Hepatocyte (in vitro differentiated cells): ENCODE data around the gene SIVA1. TPM values are rescaled to one million over a fixed set of nuclear protein-coding genes. Genes with fewer than 3 reads are reported as not detected.

Source experiments
- DNase-seq: peaks from one replicate; pipeline ENCODE4 v3.0.0-alpha.2; 2016; ENCODE audit warnings: low spot score
- H2AFZ ChIP-seq: fragments of 200-600 bp; sonication (generic); 2 replicates; pipeline ENCODE4 v1.6.0; 2016; ENCODE audit warnings: antibody characterized with exemption, mild to moderate bottlenecking
- H3K27ac ChIP-seq: fragments of 200-600 bp; sonication (generic); 2 replicates; pipeline ENCODE4 v1.5.1; 2016; ENCODE audit warnings: mild to moderate bottlenecking
- H3K27me3 ChIP-seq: fragments of 200-600 bp; sonication (generic); 2 replicates; pipeline ENCODE4 v1.6.1; 2016
- H3K36me3 ChIP-seq: fragments of 200-600 bp; sonication (generic); replicated peaks from 2 replicates; pipeline ENCODE4 v1.5.1; 2016; ENCODE audit warnings: low read depth; ENCODE audit not compliant: insufficient read depth
- H3K4me1 ChIP-seq: fragments of 200-600 bp; sonication (generic); 2 replicates; pipeline ENCODE4 v1.5.1; 2016; ENCODE audit warnings: mild to moderate bottlenecking, moderate library complexity; ENCODE audit not compliant: insufficient read depth
- H3K4me2 ChIP-seq: fragments of 200-600 bp; sonication (generic); 2 replicates; pipeline ENCODE4 v1.6.0; 2016
- H3K4me3 ChIP-seq: fragments of 200-600 bp; sonication (generic); 2 replicates; pipeline ENCODE4 v1.5.1; 2016; ENCODE audit warnings: mild to moderate bottlenecking
- H3K79me2 ChIP-seq: fragments of 200-600 bp; sonication (generic); 2 replicates; pipeline ENCODE4 v1.6.0; 2017; ENCODE audit warnings: mild to moderate bottlenecking
- H3K9me2 ChIP-seq: fragments of 200-600 bp; sonication (generic); replicated peaks from 2 replicates; pipeline ENCODE4 v1.6.0; 2017; ENCODE audit warnings: mild to moderate bottlenecking; ENCODE audit not compliant: insufficient read depth
- H3K9me3 ChIP-seq: fragments of 200-600 bp; sonication (generic); 2 replicates; pipeline ENCODE4 v1.5.1; 2016; ENCODE audit warnings: low read depth, mild to moderate bottlenecking
- H4K20me1 ChIP-seq: fragments of 200-600 bp; sonication (generic); 2 replicates; pipeline ENCODE4 v1.6.0; 2016; ENCODE audit warnings: mild to moderate bottlenecking; ENCODE audit not compliant: insufficient read depth, poor library complexity, severe bottlenecking
- CTCF ChIP-seq: fragments of 200-600 bp; sonication (generic); IDR thresholded peaks from 2 replicates; pipeline ENCODE4 v1.5.1; 2016; ENCODE audit warnings: antibody characterized with exemption, mild to moderate bottlenecking; ENCODE audit not compliant: poor library complexity
- EZH2 ChIP-seq: fragments of 200-600 bp; sonication (generic); IDR thresholded peaks from 2 replicates; pipeline ENCODE4 v1.6.1; 2016; ENCODE audit warnings: antibody characterized with exemption, mild to moderate bottlenecking, borderline replicate concordance
- EZH2phosphoT487 ChIP-seq: fragments of 200-600 bp; sonication (generic); IDR thresholded peaks from one replicate; pipeline ENCODE4 v1.6.1; 2018; ENCODE audit warnings: antibody characterized with exemption, mild to moderate bottlenecking, low read depth, moderate library complexity; ENCODE audit not compliant: unreplicated experiment, severe bottlenecking
- WGBS: methylation state at CpG from one replicate; pipeline ENCODE4 v1.1.6; 2016; ENCODE audit warnings: low lambda C conversion rate; ENCODE audit errors: missing lambda C conversion rate; 5-methylcytosine and 5-hydroxymethylcytosine counted together
- polyA plus RNA-seq: library from polyadenylated mRNA; unstranded; fragments of >200 nt; fragmentation: Nextera tagmentation; extraction: Ambion mirVana; gene quantifications from 2 replicates; pipeline ENCODE4 v1.2.1, GENCODE V29; 2016
- total RNA-seq: library from RNA; depleted of rRNA; stranded (reverse); fragments of >200 nt; gene quantifications from 2 replicates; pipeline ENCODE4 v1.2.3, GENCODE V29; 2014

The SIVA1 gene
- total and polyA plus RNA-seq, 2 experiments from 2014 or later = 149 to 163 TPM

GRCh38 chr14:104785708-104786080, 32.7 kb downstream of the SIVA1 start:
- H3K4me1 ChIP-seq = no peaks in the 10 kb centered on the region
- H3K79me2 ChIP-seq = peaks cover 53% of the 10 kb centered on the region
- peaks cover 50% of the 10 kb centered on the region for H4K20me1 ChIP-seq
- no peak overlapping the region for H3K4me2 ChIP-seq
- no peaks in the 10 kb centered on the region for H3K36me3 ChIP-seq
- H3K4me3 ChIP-seq = no peak overlapping the region
- no peaks in the 10 kb centered on the region for H3K9me2 ChIP-seq
- H3K9me3 ChIP-seq = no peaks in the 10 kb centered on the region
- no peaks in the 10 kb centered on the region for H3K27me3 ChIP-seq
- no peak overlapping the region for H2AFZ ChIP-seq
- H3K27ac ChIP-seq = no peak overlapping the region
- DNase-seq = no peak
- TF ChIP-seq EZH2 (no peak), CTCF (no peak), EZH2phosphoT487 (no peak)
- WGBS = 91% methylated on average over 12 of the region's 13 CpGs

GRCh38 chr14:104786091-104786586, 33.2 kb downstream of the SIVA1 start:
- no peak overlapping the region for H2AFZ ChIP-seq
- DNase-seq = no peak
- no peaks in the 10 kb centered on the region for H3K27me3 ChIP-seq
- no peaks in the 10 kb centered on the region for H3K9me2 ChIP-seq
- H3K4me3 ChIP-seq = no peak overlapping the region
- peaks cover 57% of the 10 kb centered on the region for H3K79me2 ChIP-seq
- no peaks in the 10 kb centered on the region for H3K9me3 ChIP-seq
- no peak overlapping the region for H3K27ac ChIP-seq
- H3K36me3 ChIP-seq = no peaks in the 10 kb centered on the region
- WGBS = 93% methylated on average over 10 of the region's 14 CpGs
- H3K4me2 ChIP-seq = no peak overlapping the region
- peaks cover 53% of the 10 kb centered on the region for H4K20me1 ChIP-seq
- no peak for TF ChIP-seq EZH2
- no peak for TF ChIP-seq CTCF
- TF ChIP-seq EZH2phosphoT487 = no peak
- H3K4me1 ChIP-seq = no peaks in the 10 kb centered on the region

DNA sequence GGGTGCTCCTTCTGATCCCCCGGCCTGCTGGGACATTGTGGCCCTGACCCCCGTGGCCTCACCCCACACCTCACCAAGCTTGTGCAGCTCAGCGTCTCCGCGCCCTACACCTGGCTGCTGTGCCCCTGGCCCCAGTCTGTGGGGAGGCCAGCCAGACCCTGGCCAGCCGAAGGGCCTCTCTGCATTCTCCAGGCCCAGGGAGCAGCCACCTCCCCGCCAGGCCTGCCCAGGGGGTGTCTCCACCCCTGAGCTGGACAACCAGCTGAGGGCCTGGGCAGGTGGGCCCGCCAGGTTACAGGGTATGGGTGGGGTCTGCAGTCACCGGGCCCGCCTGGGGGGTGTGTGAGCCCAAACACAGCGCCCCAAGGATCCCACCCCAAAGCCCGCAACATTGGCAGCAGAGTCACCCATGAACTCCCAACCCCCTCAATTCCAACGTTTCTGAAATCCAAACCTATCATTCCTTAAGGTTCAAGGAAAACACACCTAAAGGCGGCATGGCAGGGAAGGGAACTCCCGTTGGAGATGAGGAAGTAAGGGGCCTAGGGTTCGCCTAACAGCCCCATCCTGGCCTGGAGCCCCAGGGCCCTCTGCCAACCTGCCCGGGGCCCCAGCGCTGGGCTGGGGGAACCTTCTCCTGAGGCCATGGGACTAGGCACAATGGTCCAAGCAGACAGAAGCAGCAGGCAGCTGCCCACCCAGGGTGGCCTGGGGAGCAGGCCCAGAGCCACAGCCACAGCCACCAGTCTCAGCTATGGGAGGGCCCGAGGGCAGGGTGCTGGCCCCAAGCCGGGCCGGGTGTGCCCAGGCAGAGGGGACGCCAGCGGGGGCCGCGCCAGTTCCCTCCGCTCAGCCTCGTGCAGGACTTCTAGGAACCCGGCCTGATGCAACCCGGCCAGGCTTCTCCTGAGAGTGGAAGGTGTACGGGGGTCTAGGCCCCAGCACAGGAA, 34.1 kb downstream of the SIVA1 start:
- no peak overlapping the region for H2AFZ ChIP-seq
- H3K4me2 ChIP-seq = no peak overlapping the region
- no peak overlapping the region for H3K27ac ChIP-seq
- WGBS = 95% methylated on average over 29 of the region's 30 CpGs
- TF ChIP-seq EZH2 (no peak), EZH2phosphoT487 (no peak), CTCF (no peak)
- peaks cover 66% of the 10 kb centered on the region for H3K79me2 ChIP-seq
- H4K20me1 ChIP-seq = peaks cover 62% of the 10 kb centered on the region
- no peak overlapping the region for H3K4me3 ChIP-seq
- H3K36me3 ChIP-seq = no peaks in the 10 kb centered on the region
- no peaks in the 10 kb centered on the region for H3K9me2 ChIP-seq
- H3K4me1 ChIP-seq = no peaks in the 10 kb centered on the region
- no peaks in the 10 kb centered on the region for H3K9me3 ChIP-seq
- DNase-seq = no peak
- H3K27me3 ChIP-seq = no peaks in the 10 kb centered on the region
